ENCODE measurements around the gene GALNT18. TPM values are rescaled to one million over a fixed set of nuclear protein-coding genes. Genes with fewer than 3 reads are reported as not detected.

Gene GALNT18
- total and polyA plus RNA-seq, 2 donors (not counting 3 experiments of a cell fraction or from before 2014, with no cell fraction given): 0.17 to 0.18 TPM

DNA sequence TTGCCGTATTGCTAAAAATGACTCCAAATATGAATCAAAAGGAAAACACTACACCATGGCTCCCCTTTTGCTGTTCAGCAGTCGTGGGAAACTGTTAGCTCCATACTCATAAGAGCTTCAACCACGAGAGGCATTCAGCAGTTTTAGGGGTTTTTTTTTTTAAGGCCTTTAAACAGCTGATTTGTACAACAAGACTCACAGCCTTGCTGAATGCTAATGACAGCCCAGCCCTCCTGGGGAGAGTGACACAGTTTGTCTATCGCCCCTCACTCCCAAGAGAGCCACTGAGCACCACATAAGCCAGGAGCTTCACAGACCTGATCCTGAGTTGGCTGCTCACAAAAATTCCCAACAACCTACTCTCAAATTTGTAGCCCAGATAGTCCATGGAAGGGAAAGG, 32.4 kb downstream of the GALNT18 start:
- no peak for TF ChIP-seq JUN (IDR thresholded peaks at IDR 0.05; ENCODE audit: borderline replicate concordance, insufficient read depth, insufficient read length, low read depth)
- no peak for FAIRE-seq

GRCh38 chr11:11588891-11589290, 32.9 kb downstream of the GALNT18 start:
- H3K9me3 ChIP-seq (replicated peaks; ENCODE audit: control insufficient read depth, insufficient read depth, low read length): no peaks in the 10 kb centered on the region
- H3K36me3 ChIP-seq (ENCODE audit: control insufficient read depth in 2 of 2, extremely low read depth in 1 of 2, insufficient read depth in 2 of 2, low read length in 2 of 2): no peaks in the 10 kb centered on the region
- ChIA-PET CTCF (no interaction called here), POLR2A (no interaction called here)
- no peak overlapping the region for H3K27ac ChIP-seq (ENCODE audit: insufficient read depth, low read depth, low read length)
- FAIRE-seq: no peak
- DNase-seq (ENCODE audit: low read depth, low spot score): no peak
- H3K9ac ChIP-seq (replicated peaks; ENCODE audit: extremely low read depth, insufficient read depth, low read length): no peak overlapping the region
- H3K9me1 ChIP-seq (replicated peaks; ENCODE audit: control insufficient read depth, extremely low read depth, insufficient read depth, low read length): no peaks in the 10 kb centered on the region
- no peak for TF ChIP-seq EZH2 (IDR thresholded peaks at IDR 0.05; ENCODE audit: borderline replicate concordance, low read depth, low read length, severe bottlenecking)
- no peak for TF ChIP-seq FOS (IDR thresholded peaks at IDR 0.05; ENCODE audit: borderline replicate concordance, insufficient read depth, low read length)
- TF ChIP-seq POLR2AphosphoS5 (IDR thresholded peaks at IDR 0.05; ENCODE audit: insufficient read depth, low read depth, low read length): no peak
- no peak for TF ChIP-seq GATA2 (IDR thresholded peaks at IDR 0.05; ENCODE audit: insufficient read depth, insufficient read length, low read depth, low read length)
- no peak for TF ChIP-seq MAX (IDR thresholded peaks at IDR 0.05; ENCODE audit: insufficient read depth, insufficient read length)
- TF ChIP-seq POLR2A (IDR thresholded peaks at IDR 0.05; ENCODE audit: low read depth, low read length): no peak
- peaks cover 0 to 2% of the 10 kb centered on the region in 2 experiments for H3K27me3 ChIP-seq (ENCODE audit: control insufficient read depth in 2 of 2, insufficient read depth in 2 of 2, low read length in 2 of 2)
- H4K20me1 ChIP-seq (replicated peaks; ENCODE audit: control insufficient read depth, extremely low read depth, insufficient read depth, low read length): no peaks in the 10 kb centered on the region
- intact Hi-C loops (cut with micrococcal nuclease): no loop called here
- BruUV-seq (replicated peaks): no TSS peak
- no peaks in the 10 kb centered on the region for H3K4me1 ChIP-seq (ENCODE audit: control insufficient read depth, extremely low read depth, insufficient read depth, low read length)
- H3K4me3 ChIP-seq (replicated peaks in 1 of 3; ENCODE audit: insufficient read depth in 1 of 3, low read depth in 1 of 3, low read length in 3 of 3): no peak overlapping the region
- H3K4me2 ChIP-seq (ENCODE audit: insufficient read depth, low read length): no peak overlapping the region
- no peak overlapping the region for H2AFZ ChIP-seq (ENCODE audit: low read depth, low read length)
- H3K79me2 ChIP-seq (ENCODE audit: control insufficient read depth, insufficient read depth, low read length): no peaks in the 10 kb centered on the region
- dilution Hi-C loops (cut with MboI; ENCODE audit: extremely low pct_ligation_motif_present, low sequenced_read_pairs): no loop called here

More for the DNA sequence above, 32.4 kb downstream of the GALNT18 start:
- Histone ChIP-seq H4K20me1 (replicated peaks; ENCODE audit: control insufficient read depth, extremely low read depth, insufficient read depth, low read length) (no peaks in the 10 kb centered on the region), H3K27me3 (ENCODE audit: control insufficient read depth in 2 of 2, insufficient read depth in 2 of 2, low read length in 2 of 2) (peaks cover 0 to 2% of the 10 kb centered on the region in 2 experiments), H3K27ac (ENCODE audit: insufficient read depth, low read depth, low read length) (no peak overlapping the region), H3K9me1 (replicated peaks; ENCODE audit: control insufficient read depth, extremely low read depth, insufficient read depth, low read length) (no peaks in the 10 kb centered on the region), H2AFZ (ENCODE audit: low read depth, low read length) (no peak overlapping the region), H3K36me3 (ENCODE audit: control insufficient read depth in 2 of 2, extremely low read depth in 1 of 2, insufficient read depth in 2 of 2, low read length in 2 of 2) (no peaks in the 10 kb centered on the region), H3K9me3 (replicated peaks; ENCODE audit: control insufficient read depth, insufficient read depth, low read length) (no peaks in the 10 kb centered on the region), H3K4me2 (ENCODE audit: insufficient read depth, low read length) (no peak overlapping the region), H3K9ac (replicated peaks; ENCODE audit: extremely low read depth, insufficient read depth, low read length) (no peak overlapping the region), H3K79me2 (ENCODE audit: control insufficient read depth, insufficient read depth, low read length) (no peaks in the 10 kb centered on the region), H3K4me3 (replicated peaks in 1 of 3; ENCODE audit: insufficient read depth in 1 of 3, low read depth in 1 of 3, low read length in 3 of 3) (no peak overlapping the region), H3K4me1 (ENCODE audit: control insufficient read depth, extremely low read depth, insufficient read depth, low read length) (no peaks in the 10 kb centered on the region)
- dilution Hi-C loops (cut with MboI; ENCODE audit: extremely low pct_ligation_motif_present, low sequenced_read_pairs) (no loop called here), intact Hi-C loops (cut with micrococcal nuclease) (no loop called here)
- CTCF ChIA-PET: no interaction called here
- BruUV-seq (replicated peaks): no TSS peak
- DNase-seq (ENCODE audit: low read depth, low spot score): no peak
- POLR2A ChIA-PET: no interaction called here

Measured in endothelial cell of umbilical vein (primary cell).